Osteocyte (in vitro differentiated cells): ENCODE results near the gene SP7. TPM values are rescaled to one million over a fixed set of nuclear protein-coding genes. Genes with fewer than 3 reads are reported as not detected.

Experiments
- DNase-seq: peaks from one replicate; pipeline ENCODE4 v3.0.0; 2021; ENCODE audit warnings: mixed read lengths; ENCODE audit not compliant: unreplicated experiment; ENCODE audit errors: extremely low spot score
- H3K27ac Mint-ChIP-seq: one replicate; pipeline ENCODE4 v1.8.0; 2021; ENCODE audit warnings: mild to moderate bottlenecking, mixed read lengths; ENCODE audit not compliant: unreplicated experiment
- H3K27me3 Mint-ChIP-seq: one replicate; pipeline ENCODE4 v1.8.0; 2021; ENCODE audit warnings: mixed read lengths; ENCODE audit not compliant: unreplicated experiment
- H3K36me3 Mint-ChIP-seq: one replicate; pipeline ENCODE4 v1.8.0; 2021; ENCODE audit warnings: mixed read lengths; ENCODE audit not compliant: unreplicated experiment
- H3K4me1 Mint-ChIP-seq: one replicate; pipeline ENCODE4 v1.8.0; 2021; ENCODE audit warnings: mixed read lengths; ENCODE audit not compliant: unreplicated experiment
- H3K4me3 Mint-ChIP-seq: one replicate; pipeline ENCODE4 v1.8.0; 2021; ENCODE audit warnings: mild to moderate bottlenecking, moderate library complexity, mixed read lengths; ENCODE audit not compliant: unreplicated experiment
- H3K9me3 Mint-ChIP-seq: one replicate; pipeline ENCODE4 v1.8.0; 2021; ENCODE audit warnings: mixed read lengths; ENCODE audit not compliant: unreplicated experiment
- total RNA-seq: library from RNA; stranded (reverse); gene quantifications from 2 replicates; pipeline ENCODE4 v1.2.1, GENCODE V29; 2021
- TF ChIP-seq, protein P1 (sequence below): fragments of 200-600 bp; sonication (generic); IDR thresholded peaks from 2 replicates; pipeline ENCODE4 v1.5.0; 2021; ENCODE audit warnings: antibody characterized with exemption, mild to moderate bottlenecking, moderate library complexity

Gene SP7
- total RNA-seq, 1 donor from 2014 or later: not detected

DNA sequence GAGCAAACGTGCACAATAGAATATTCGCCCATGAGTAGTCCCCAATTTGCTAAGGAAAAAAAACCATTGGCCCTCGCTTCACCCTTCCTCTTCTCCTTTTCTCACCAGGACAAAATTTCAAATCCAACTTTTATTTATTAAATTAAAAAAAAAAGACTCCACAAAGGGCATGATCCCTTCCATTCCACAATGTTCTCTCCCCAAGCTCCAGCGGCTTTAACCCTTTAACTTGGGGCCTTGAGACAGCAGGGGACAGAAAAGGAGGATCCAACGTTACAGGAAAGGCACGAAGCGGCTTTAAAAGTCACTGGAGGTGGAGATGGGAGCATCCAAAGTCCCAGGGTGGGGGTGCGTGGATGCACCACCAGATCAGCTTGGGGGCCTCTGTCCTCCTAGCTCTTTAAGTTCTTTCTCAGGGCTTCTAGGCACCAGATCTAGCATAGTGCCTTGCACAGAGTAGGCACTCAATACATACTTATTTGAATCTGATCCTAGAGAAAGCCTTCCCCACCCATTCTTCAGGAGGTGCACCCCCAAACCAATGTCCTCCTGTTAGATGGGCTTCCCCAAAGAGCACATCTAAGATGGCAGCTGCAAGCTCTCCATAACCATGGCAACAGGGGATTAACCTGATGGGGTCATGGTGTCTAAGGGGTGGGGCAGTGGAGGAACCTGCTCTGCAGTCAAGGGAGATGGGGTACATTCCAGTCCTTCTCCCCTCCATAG lies 9.5 kb downstream of the SP7 start:
- TF ChIP-seq, protein P1, sequence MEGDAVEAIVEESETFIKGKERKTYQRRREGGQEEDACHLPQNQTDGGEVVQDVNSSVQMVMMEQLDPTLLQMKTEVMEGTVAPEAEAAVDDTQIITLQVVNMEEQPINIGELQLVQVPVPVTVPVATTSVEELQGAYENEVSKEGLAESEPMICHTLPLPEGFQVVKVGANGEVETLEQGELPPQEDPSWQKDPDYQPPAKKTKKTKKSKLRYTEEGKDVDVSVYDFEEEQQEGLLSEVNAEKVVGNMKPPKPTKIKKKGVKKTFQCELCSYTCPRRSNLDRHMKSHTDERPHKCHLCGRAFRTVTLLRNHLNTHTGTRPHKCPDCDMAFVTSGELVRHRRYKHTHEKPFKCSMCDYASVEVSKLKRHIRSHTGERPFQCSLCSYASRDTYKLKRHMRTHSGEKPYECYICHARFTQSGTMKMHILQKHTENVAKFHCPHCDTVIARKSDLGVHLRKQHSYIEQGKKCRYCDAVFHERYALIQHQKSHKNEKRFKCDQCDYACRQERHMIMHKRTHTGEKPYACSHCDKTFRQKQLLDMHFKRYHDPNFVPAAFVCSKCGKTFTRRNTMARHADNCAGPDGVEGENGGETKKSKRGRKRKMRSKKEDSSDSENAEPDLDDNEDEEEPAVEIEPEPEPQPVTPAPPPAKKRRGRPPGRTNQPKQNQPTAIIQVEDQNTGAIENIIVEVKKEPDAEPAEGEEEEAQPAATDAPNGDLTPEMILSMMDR: no peak
- H3K36me3 Mint-ChIP-seq: no peaks in the 10 kb centered on the region
- no peak overlapping the region for H3K27ac Mint-ChIP-seq
- H3K4me1 Mint-ChIP-seq: peaks cover 17% of the 10 kb centered on the region
- H3K4me3 Mint-ChIP-seq: no peak overlapping the region
- no peak for DNase-seq
- no peaks in the 10 kb centered on the region for H3K27me3 Mint-ChIP-seq
- H3K9me3 Mint-ChIP-seq: no peaks in the 10 kb centered on the region

DNA sequence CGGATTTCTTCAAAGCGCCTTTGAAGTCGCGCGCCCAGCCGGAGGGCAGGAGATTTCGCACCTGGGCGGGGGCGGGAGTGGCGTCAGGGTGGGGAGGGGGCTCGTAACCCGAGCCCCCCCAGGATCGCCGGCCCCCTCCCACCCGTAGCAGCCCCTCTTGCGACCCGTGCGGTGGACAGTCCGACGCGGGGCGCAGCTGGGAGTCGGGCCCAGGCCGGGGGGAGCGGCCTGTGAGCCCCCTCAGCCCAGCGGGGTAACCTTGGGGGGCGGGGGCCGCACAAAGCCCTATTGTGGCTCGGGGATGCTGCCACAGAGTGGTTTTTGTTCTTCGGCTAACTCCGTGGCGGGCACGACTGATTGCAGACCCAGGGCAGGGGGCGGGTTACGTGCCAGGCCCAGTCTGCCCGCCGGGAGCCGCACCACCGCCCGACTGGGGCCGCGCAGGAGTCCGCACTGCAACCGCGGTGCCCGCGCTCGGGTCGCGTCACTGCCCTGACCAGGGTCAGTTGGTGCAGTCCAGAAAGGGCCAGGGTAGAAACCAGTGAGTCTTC lies 10.6 kb downstream of the SP7 start:
- Mint-ChIP-seq H3K4me1 (peaks cover 24% of the 10 kb centered on the region), H3K9me3 (no peaks in the 10 kb centered on the region), H3K36me3 (no peaks in the 10 kb centered on the region), H3K27ac (no peak overlapping the region), H3K4me3 (peak overlapping the region; percentile 72), H3K27me3 (no peaks in the 10 kb centered on the region)
- DNase-seq: no peak
- TF ChIP-seq, protein P1: no peak

DNA sequence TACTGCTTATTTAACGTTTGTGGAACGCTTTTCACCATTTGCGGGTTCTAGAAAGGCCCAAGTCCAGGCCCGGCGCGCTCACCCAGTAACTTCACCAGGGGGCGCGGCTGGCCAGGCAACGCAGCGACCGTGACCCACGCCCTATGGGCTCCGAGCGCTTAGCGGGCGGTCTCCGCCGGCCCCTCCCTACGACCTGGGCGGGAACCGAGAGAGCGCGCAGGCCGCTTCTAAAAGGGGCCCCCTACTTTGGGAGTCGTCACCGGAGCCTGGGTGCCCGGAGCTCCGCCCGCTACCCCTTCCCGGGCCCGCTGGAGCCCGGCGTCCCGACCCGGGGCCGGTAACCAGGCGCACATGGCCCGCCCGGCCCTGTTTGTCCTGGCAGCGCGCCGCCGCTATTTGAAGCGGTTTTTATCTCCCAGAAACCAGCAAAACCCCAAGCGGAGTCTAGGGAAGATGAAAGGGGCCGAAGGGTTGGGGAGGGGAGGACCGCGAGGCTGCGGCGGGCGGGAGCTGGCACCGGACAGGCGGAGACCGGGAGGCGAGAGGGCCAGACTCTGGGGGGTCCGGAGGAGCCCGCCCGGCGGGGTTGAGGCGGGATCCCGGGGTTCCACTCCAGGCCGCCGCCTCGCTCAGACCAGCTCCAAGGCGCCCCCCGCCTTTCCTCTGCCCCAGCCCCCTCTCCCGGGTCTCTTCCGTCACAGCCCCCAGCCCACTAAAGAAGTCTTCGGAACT lies 11.2 kb downstream of the SP7 start:
- Mint-ChIP-seq H3K36me3 (no peaks in the 10 kb centered on the region), H3K4me3 (peak overlapping the region; percentile 72), H3K27me3 (no peaks in the 10 kb centered on the region), H3K4me1 (peaks cover 29% of the 10 kb centered on the region), H3K9me3 (no peaks in the 10 kb centered on the region), H3K27ac (peak overlapping the region; percentile 96)
- TF ChIP-seq, protein P1: peak; percentile 85
- peak; percentile 95 for DNase-seq

DNA sequence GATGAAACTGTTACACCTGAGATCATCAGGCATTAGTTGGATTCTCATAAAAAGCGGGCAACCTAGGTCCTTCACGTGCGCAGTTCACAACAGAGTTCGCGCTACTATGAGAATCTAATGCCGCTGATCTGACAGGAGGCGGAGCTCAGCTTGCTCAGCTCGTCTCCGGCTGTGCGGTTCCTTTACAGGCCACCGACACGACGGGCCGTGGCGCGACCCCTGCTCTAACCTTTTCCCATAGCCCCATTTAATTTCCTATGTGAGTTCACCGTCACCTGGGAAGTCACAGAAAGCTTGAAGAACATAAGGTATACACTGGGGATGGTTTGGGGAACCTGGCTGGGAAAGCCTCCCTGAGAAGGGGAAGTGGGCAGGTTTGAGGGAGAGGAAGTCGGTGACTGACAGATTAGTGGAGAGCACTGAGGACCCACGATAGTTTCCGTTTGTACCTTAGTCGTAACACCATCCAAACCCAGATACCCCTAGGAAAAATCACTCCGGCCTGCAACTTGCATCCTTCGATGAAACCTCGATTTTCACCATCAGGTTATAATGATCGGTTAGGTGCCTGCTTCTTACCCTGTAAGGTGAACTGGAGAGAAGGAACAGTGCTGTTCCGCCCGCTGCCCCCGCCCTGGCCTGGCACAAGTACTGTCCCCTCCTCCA lies 11.9 kb downstream of the SP7 start:
- TF ChIP-seq, protein P1: no peak
- H3K27me3 Mint-ChIP-seq: no peaks in the 10 kb centered on the region
- H3K27ac Mint-ChIP-seq: peak overlapping the region; percentile 96
- H3K9me3 Mint-ChIP-seq: no peaks in the 10 kb centered on the region
- DNase-seq: no peak
- peaks cover 31% of the 10 kb centered on the region for H3K4me1 Mint-ChIP-seq
- H3K36me3 Mint-ChIP-seq: no peaks in the 10 kb centered on the region
- H3K4me3 Mint-ChIP-seq: peak overlapping the region; percentile 72
